ENCODE results near the gene PLEKHM2. TPM values are rescaled to one million over a fixed set of nuclear protein-coding genes. Genes with fewer than 3 reads are reported as not detected.
A peak's percentile ranks its signal among the peaks of the same experiment; 100 is the strongest.

PLEKHM2 gene
- total RNA-seq, 4 donors from 2014 or later, result 34.6 to 57.9 (median 42.4) TPM

- peak overlapping the region in 1 of 4 donors; percentile 22 for H3K27ac ChIP-seq
- intact Hi-C loops (cut with DNase I), result no loop called here
- no peak for DNase-seq
- peaks cover 8 to 17% (median 15%) of the 10 kb centered on the region in 3 donors for H3K36me3 ChIP-seq
- 67 to 91% methylated on average over 4 to 11 of the region's 15 CpGs for WGBS, 2 donors
- TF ChIP-seq CTCF (IDR thresholded peaks at IDR 0.05) (no peak), POLR2A (IDR thresholded peaks at IDR 0.05) (no peak)
- H3K4me1 ChIP-seq, result peaks cover 32 to 66% (median 34%) of the 10 kb centered on the region in 3 donors
- no peaks in the 10 kb centered on the region for H3K27me3 ChIP-seq
- H3K4me3 ChIP-seq, result no peak overlapping the region
- H3K9me3 ChIP-seq, result no peaks in the 10 kb centered on the region
Measured at GRCh38 chr1:15738416-15739113, 54.4 kb downstream of the PLEKHM2 start.

- TF ChIP-seq POLR2A (IDR thresholded peaks at IDR 0.05) (no peak), CTCF (IDR thresholded peaks at IDR 0.05) (no peak)
- H3K9me3 ChIP-seq, result no peaks in the 10 kb centered on the region
- intact Hi-C loops (cut with DNase I), result no loop called here
- H3K27ac ChIP-seq, result peak overlapping the region in 1 of 4 donors; percentile 22
- no peaks in the 10 kb centered on the region for H3K27me3 ChIP-seq
- peaks cover 1 to 11% (median 8%) of the 10 kb centered on the region in 3 donors for H3K36me3 ChIP-seq
- no peak overlapping the region for H3K4me3 ChIP-seq
- H3K4me1 ChIP-seq, result peaks cover 32 to 62% (median 34%) of the 10 kb centered on the region in 3 donors
- WGBS, 2 donors, result 94 to 100% methylated on average over 1 to 8 of the region's 16 CpGs
- no peak for DNase-seq
Measured at GRCh38 chr1:15739259-15739658, 55.1 kb downstream of the PLEKHM2 start.

- WGBS, 2 donors, result 70 to 79% methylated on average over 2 to 7 of the region's 7 CpGs
- H3K4me1 ChIP-seq, result peaks cover 30 to 57% (median 34%) of the 10 kb centered on the region in 3 donors
- no peak for DNase-seq
- H3K36me3 ChIP-seq, result peaks cover 0 to 6% (median 3%) of the 10 kb centered on the region in 3 donors
- no peak overlapping the region for H3K4me3 ChIP-seq
- TF ChIP-seq POLR2A (IDR thresholded peaks at IDR 0.05), result no peak
- peak in 1 of 6 experiments; percentile 6 for TF ChIP-seq CTCF (IDR thresholded peaks at IDR 0.05)
- no peaks in the 10 kb centered on the region for H3K9me3 ChIP-seq
- H3K27ac ChIP-seq, result peak overlapping the region in 1 of 4 donors; percentile 9
- H3K27me3 ChIP-seq, result no peaks in the 10 kb centered on the region
- intact Hi-C loops (cut with DNase I), result loop anchor here (10.0 kb wide), 1 partner anchor 145 kb away; no protein-coding TSS in a partner anchor
Measured at GRCh38 chr1:15739745-15740144, 55.6 kb downstream of the PLEKHM2 start.

GRCh38 chr1:15740924-15741850 lies 57.1 kb downstream of the PLEKHM2 start:
- TF ChIP-seq POLR2A (IDR thresholded peaks at IDR 0.05) (no peak), CTCF (IDR thresholded peaks at IDR 0.05) (peak; percentile 72 to 96 (median 93))
- H3K36me3 ChIP-seq, result no peaks in the 10 kb centered on the region
- H3K9me3 ChIP-seq, result no peaks in the 10 kb centered on the region
- intact Hi-C loops (cut with DNase I), result loop anchor here (10.0 kb wide), 1 partner anchor 146 kb away; no protein-coding TSS in a partner anchor
- peak overlapping the region in 2 of 4 donors; percentile 46 to 48 for H3K27ac ChIP-seq
- H3K27me3 ChIP-seq, result no peaks in the 10 kb centered on the region
- peaks cover 17 to 42% (median 20%) of the 10 kb centered on the region in 3 donors for H3K4me1 ChIP-seq
- WGBS, 2 donors, result 13 to 35% methylated on average over 3 to 11 of the region's 27 CpGs
- no peak for DNase-seq
- H3K4me3 ChIP-seq, result no peak overlapping the region
